ENCODE measurements around the gene SPOUT1.

DNA sequence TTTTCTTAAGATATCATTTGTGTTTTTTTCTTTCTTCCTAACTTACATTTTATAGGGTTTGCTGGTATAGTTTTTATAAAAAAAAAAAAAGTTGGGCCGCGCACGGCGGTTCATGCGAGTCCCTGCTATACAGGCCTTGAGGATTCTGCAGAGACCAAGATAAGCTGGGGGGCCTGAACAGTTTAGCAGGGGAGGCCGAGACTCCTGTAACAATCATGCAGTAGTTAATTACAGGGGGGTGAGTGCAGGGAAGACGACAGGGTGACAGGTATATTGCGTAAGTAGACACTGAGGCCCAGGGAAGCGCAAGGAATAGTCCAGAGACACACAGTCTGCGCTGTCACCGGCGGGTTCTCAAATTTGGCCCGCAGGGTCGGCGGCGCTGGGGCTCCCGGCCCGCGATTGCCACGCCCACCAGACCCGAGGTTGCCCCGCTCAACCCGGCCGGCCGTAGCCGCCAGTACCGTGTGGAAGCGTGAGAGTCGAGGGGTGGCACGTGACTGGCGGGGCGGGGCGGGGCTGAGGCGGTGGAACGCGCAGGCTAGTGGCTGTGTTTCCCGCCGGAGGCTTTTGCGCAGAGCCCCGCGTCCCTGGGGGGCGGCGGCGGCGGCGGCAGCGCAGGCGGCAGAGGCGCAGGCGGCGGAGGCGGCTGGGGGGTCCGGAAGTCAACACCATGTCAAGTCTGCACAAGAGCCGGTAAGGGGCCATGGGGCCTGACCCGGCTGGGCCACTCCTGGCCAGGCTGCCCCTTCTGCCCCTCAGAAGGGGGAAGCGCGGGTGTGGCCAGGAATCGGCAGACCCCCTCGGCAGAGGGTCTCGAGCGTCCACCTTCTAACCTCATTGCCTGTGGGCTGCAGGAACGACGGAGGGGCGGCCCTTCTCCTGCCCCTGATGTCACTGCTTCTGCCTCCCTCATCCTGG, 42.7 kb downstream of the SPOUT1 start, which contains the start of gene TBC1D13:
- TF ChIP-seq, protein P1, sequence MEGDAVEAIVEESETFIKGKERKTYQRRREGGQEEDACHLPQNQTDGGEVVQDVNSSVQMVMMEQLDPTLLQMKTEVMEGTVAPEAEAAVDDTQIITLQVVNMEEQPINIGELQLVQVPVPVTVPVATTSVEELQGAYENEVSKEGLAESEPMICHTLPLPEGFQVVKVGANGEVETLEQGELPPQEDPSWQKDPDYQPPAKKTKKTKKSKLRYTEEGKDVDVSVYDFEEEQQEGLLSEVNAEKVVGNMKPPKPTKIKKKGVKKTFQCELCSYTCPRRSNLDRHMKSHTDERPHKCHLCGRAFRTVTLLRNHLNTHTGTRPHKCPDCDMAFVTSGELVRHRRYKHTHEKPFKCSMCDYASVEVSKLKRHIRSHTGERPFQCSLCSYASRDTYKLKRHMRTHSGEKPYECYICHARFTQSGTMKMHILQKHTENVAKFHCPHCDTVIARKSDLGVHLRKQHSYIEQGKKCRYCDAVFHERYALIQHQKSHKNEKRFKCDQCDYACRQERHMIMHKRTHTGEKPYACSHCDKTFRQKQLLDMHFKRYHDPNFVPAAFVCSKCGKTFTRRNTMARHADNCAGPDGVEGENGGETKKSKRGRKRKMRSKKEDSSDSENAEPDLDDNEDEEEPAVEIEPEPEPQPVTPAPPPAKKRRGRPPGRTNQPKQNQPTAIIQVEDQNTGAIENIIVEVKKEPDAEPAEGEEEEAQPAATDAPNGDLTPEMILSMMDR (IDR thresholded peaks at IDR 0.05 in 8 of 11, conservative IDR thresholded peaks at IDR 0.05 in 3 of 11): peak in 3 of 11 experiments; percentile 10 to 34 (median 21)
- TF ChIP-seq POLR2A (IDR thresholded peaks at IDR 0.05) (peak in 1 of 3 donors; percentile 47), POLR2AphosphoS5 (IDR thresholded peaks at IDR 0.05) (peak; percentile 89 to 93 (median 91))
